Ramos (cell line): Measurements from ENCODE around the gene CSNK2B.

Experiments
- in situ Hi-C: fragments of 300-500 bp; cut with MboI; formaldehyde crosslinking; loops from one replicate; pipeline ENCODE4 v1.14.3; 2022; ENCODE audit warnings: low sequenced_read_pairs; ENCODE audit not compliant: unreplicated experiment

The CSNK2B gene

GRCh38 chr6:31660381-31661261 is 5.3 kb upstream of the CSNK2B start, which contains the start of gene C6orf47:
TSS of gene C6orf47 (minus strand) at chr6:31660778. CDS start at chr6:31659947, 831 bp downstream.
- in situ Hi-C loops: no loop called here

GRCh38 chr6:31661262-31662123 is 4.4 kb upstream of the CSNK2B start:
- in situ Hi-C loops: no loop called here

- in situ Hi-C loops: no loop called here
These were observed 3.7 kb upstream of the CSNK2B start for GRCh38 chr6:31662124-31662723.

- in situ Hi-C loops: no loop called here
These were observed 2.5 kb upstream of the CSNK2B start for GRCh38 chr6:31663126-31663960.

- in situ Hi-C loops: no loop called here
These were observed 1.7 kb upstream of the CSNK2B start for GRCh38 chr6:31663961-31664789.

GRCh38 chr6:31664790-31665500 is 935 bp upstream of the CSNK2B start, which contains the start of gene GPANK1:
TSS of gene GPANK1 (minus strand) at chr6:31664997. CDS start at chr6:31664478, 519 bp downstream.
- in situ Hi-C loops: no loop called here

- in situ Hi-C loops: no loop called here
These were observed 571 bp downstream of the CSNK2B start for GRCh38 chr6:31666337-31666965.

- in situ Hi-C loops: no loop called here
These were observed 3.8 kb downstream of the CSNK2B start, which contains the start of gene LY6G5B for GRCh38 chr6:31669676-31670075. TSS of gene LY6G5B (plus strand) at chr6:31669976. CDS start at chr6:31670951, 975 bp downstream.

GRCh38 chr6:31676322-31676903 is 10.5 kb downstream of the CSNK2B start:
- in situ Hi-C loops: no loop called here

- in situ Hi-C loops: no loop called here
These were observed 11.0 kb downstream of the CSNK2B start for GRCh38 chr6:31676904-31677303.

GRCh38 chr6:31677955-31678354 is 12.1 kb downstream of the CSNK2B start:
- in situ Hi-C loops: no loop called here

GRCh38 chr6:31680226-31681134 is 14.6 kb downstream of the CSNK2B start, which contains the start of gene LY6G5C:
TSS of gene LY6G5C (minus strand) at chr6:31681067. CDS start at chr6:31680373, 694 bp downstream.
- in situ Hi-C loops: no loop called here

- in situ Hi-C loops: no loop called here
These were observed 15.3 kb downstream of the CSNK2B start for GRCh38 chr6:31681135-31681671.

- in situ Hi-C loops: no loop called here
These were observed 17.7 kb downstream of the CSNK2B start for GRCh38 chr6:31683591-31683990.

GRCh38 chr6:31686483-31686882 is 20.6 kb downstream of the CSNK2B start:
- in situ Hi-C loops: no loop called here

GRCh38 chr6:31687321-31687720 is 21.4 kb downstream of the CSNK2B start:
- in situ Hi-C loops: no loop called here
